Activated CD4-positive, alpha-beta T cell treated with anti-CD3 and anti-CD28 coated beads, Interleukin-2, amount 10 ng/mL, durations not matched to agents 7 days and 5 days (primary cell): ENCODE data around the gene GNPTG. TPM values are rescaled to one million over a fixed set of nuclear protein-coding genes. Genes with fewer than 3 reads are reported as not detected.

Experiments used
- CTCF ChIA-PET: fragments of 350-600 bp; sonication (Branson Sonifier 250); formaldehyde crosslinking; loops from one replicate; lab custom pipeline; 2021; ENCODE audit warnings: antibody characterized with exemption; lab: Charles Lee
- POLR2A ChIA-PET: fragments of 350-600 bp; sonication (Branson Sonifier 250); formaldehyde crosslinking; loops from one replicate; lab custom pipeline; 2021; ENCODE audit warnings: antibody characterized with exemption; lab: Charles Lee
- DNase-seq: peaks from one replicate; pipeline ENCODE4 v3.0.0-alpha.2; 2020
- H3K27ac Mint-ChIP-seq: one replicate; pipeline ENCODE4 v1.8.0; 2021; ENCODE audit warnings: mild to moderate bottlenecking, moderate library complexity, mixed read lengths
- H3K27me3 Mint-ChIP-seq: one replicate; pipeline ENCODE4 v1.8.0; 2021; ENCODE audit warnings: mixed read lengths
- H3K36me3 Mint-ChIP-seq: one replicate; pipeline ENCODE4 v1.8.0; 2021; ENCODE audit warnings: low read depth, mixed read lengths
- H3K4me1 Mint-ChIP-seq: one replicate; pipeline ENCODE4 v1.8.0; 2021; ENCODE audit warnings: mixed read lengths
- H3K4me3 Mint-ChIP-seq: one replicate; pipeline ENCODE4 v1.8.0; 2021; ENCODE audit warnings: mild to moderate bottlenecking, moderate library complexity, mixed read lengths
- H3K9me3 Mint-ChIP-seq: one replicate; pipeline ENCODE4 v1.8.0; 2021; ENCODE audit warnings: mixed read lengths
- total RNA-seq, 2 experiments: library from RNA; stranded (reverse); gene quantifications; one replicate each; pipeline ENCODE4 v1.2.3, GENCODE V29; 2021

Gene GNPTG
- total RNA-seq, 2 experiments from 2014 or later = 34.3 to 36.9 TPM

GRCh38 chr16:1403733-1404132, 52.0 kb downstream of the GNPTG start:
- ChIA-PET CTCF (interaction anchor here (1.6 kb wide), 1 partner anchor 25 kb away, joined by 3 read pairs; no protein-coding TSS in a partner anchor), POLR2A (no interaction called here)
- Mint-ChIP-seq H3K9me3 (no peaks in the 10 kb centered on the region), H3K27me3 (no peaks in the 10 kb centered on the region), H3K4me3 (no peak overlapping the region), H3K36me3 (peaks cover 2% of the 10 kb centered on the region), H3K4me1 (peaks cover 5% of the 10 kb centered on the region), H3K27ac (no peak overlapping the region)
- no peak for DNase-seq

- ChIA-PET CTCF (interaction anchor here (0.7 to 1.7 kb wide), 3 partner anchors 9 to 523 kb away, joined by 3 to 4 read pairs (median 4); no protein-coding TSS in a partner anchor), POLR2A (no interaction called here)
- Mint-ChIP-seq H3K9me3 (no peaks in the 10 kb centered on the region), H3K27ac (peak overlapping the region; percentile 41), H3K27me3 (no peaks in the 10 kb centered on the region), H3K4me1 (peaks cover 14% of the 10 kb centered on the region), H3K36me3 (peaks cover 6% of the 10 kb centered on the region), H3K4me3 (peak overlapping the region; percentile 61)
- DNase-seq = no peak
Observed at GRCh38 chr16:1407753-1408152, 56.0 kb downstream of the GNPTG start.

- ChIA-PET CTCF (interaction anchor here (0.7 to 1.7 kb wide), 2 partner anchors 12 to 508 kb away, joined by 3 to 4 read pairs; no protein-coding TSS in a partner anchor), POLR2A (no interaction called here)
- peak overlapping the region; percentile 61 for H3K4me3 Mint-ChIP-seq
- H3K27ac Mint-ChIP-seq = peak overlapping the region; percentile 19
- no peaks in the 10 kb centered on the region for H3K27me3 Mint-ChIP-seq
- DNase-seq = peak; percentile 93
- H3K9me3 Mint-ChIP-seq = no peaks in the 10 kb centered on the region
- peaks cover 15% of the 10 kb centered on the region for H3K4me1 Mint-ChIP-seq
- peaks cover 4% of the 10 kb centered on the region for H3K36me3 Mint-ChIP-seq
Observed at GRCh38 chr16:1408171-1408837, 56.6 kb downstream of the GNPTG start.

- peaks cover 23% of the 10 kb centered on the region for H3K4me1 Mint-ChIP-seq
- peaks cover 4% of the 10 kb centered on the region for H3K36me3 Mint-ChIP-seq
- no peaks in the 10 kb centered on the region for H3K9me3 Mint-ChIP-seq
- peak overlapping the region; percentile 31 for H3K27ac Mint-ChIP-seq
- H3K4me3 Mint-ChIP-seq = peak overlapping the region; percentile 27
- no peaks in the 10 kb centered on the region for H3K27me3 Mint-ChIP-seq
- CTCF ChIA-PET = interaction anchor here (0.7 to 1.1 kb wide), 3 partner anchors 22 to 196 kb away, joined by 3 read pairs; no protein-coding TSS in a partner anchor
- POLR2A ChIA-PET = no interaction called here
- DNase-seq = no peak
Observed at GRCh38 chr16:1412847-1413246, 61.1 kb downstream of the GNPTG start.

Other genes starting within 250 kb of the GNPTG start
- 1 to 10 TPM; 3.2 to 3.6 TPM for gene CACNA1H, start 198.8 kb upstream of the GNPTG start, total RNA-seq
- gene TPSG1, start 126.7 kb upstream of the GNPTG start, total RNA-seq = not detected
- gene TPSB2, start 121.7 kb upstream of the GNPTG start, total RNA-seq = not detected
- gene TPSAB1, start 111.2 kb upstream of the GNPTG start, total RNA-seq = not detected
- not detected for gene TPSD1, start 95.9 kb upstream of the GNPTG start, total RNA-seq
- 100 to 1,000 TPM; 204 to 222 TPM for gene UBE2I, start 42.3 kb upstream of the GNPTG start, total RNA-seq
- 1 to 10 TPM in 1 of 2 experiments, under 1 TPM in 1; 0.83 to 1.6 TPM for gene BAIAP3, start 18.3 kb upstream of the GNPTG start, total RNA-seq
- gene TSR3, start 53 bp upstream of the GNPTG start, total RNA-seq = 10 to 100 TPM; 33.8 to 43.7 TPM
- gene UNKL, start 62.8 kb downstream of the GNPTG start, total RNA-seq = 10 to 100 TPM; 31.8 to 37.9 TPM
- 10 to 100 TPM; 11.2 to 13.4 TPM for gene UQCC4, start 68.8 kb downstream of the GNPTG start, total RNA-seq
- gene PERCC1, start 79.1 kb downstream of the GNPTG start, total RNA-seq = not detected
- 1 to 10 TPM; 1.9 to 2.7 TPM for gene CCDC154, start 92.6 kb downstream of the GNPTG start, total RNA-seq
- gene CLCN7, start 123.1 kb downstream of the GNPTG start, total RNA-seq = 10 to 100 TPM; 58.3 to 64.0 TPM
- not detected for gene PTX4, start 137.0 kb downstream of the GNPTG start, total RNA-seq
- 10 to 100 TPM; 49.1 to 65.5 TPM for gene TELO2, start 141.4 kb downstream of the GNPTG start, total RNA-seq
- gene TMEM204, start 181.7 kb downstream of the GNPTG start, total RNA-seq = 10 to 100 TPM; 60.6 to 73.5 TPM